ENCODE results near the gene PARVB. TPM values are rescaled to one million over a fixed set of nuclear protein-coding genes. Genes with fewer than 3 reads are reported as not detected.

Gene PARVB
- total and polyA plus RNA-seq, 2 donors (not counting 3 experiments of a cell fraction or from before 2014, with no cell fraction given), result 155 to 162 TPM

DNA sequence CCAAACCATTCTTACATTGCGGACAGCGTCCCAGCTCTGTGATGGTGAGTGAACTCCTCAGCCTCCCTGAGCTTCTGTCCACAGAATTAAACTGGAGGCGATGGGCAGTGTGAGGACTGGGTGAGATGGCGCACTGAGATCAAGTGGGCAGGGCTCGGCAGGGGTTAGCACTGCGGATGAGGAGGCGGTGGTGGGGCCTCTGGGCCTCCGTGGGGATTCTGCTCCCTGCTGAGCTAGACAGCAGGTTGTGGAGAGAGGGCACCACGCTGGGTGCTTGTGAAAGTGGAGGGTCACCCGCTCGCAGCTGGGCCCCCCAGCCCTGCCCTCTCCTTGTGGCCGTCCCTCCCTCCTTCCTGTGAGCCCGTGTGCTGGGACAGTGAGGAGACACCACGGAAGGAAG is 131.0 kb downstream of the PARVB start:
- Histone ChIP-seq H3K4me2 (ENCODE audit: insufficient read depth, low read length) (no peak overlapping the region), H3K9ac (replicated peaks; ENCODE audit: extremely low read depth, insufficient read depth, low read length) (no peak overlapping the region), H3K27me3 (ENCODE audit: control insufficient read depth in 2 of 2, insufficient read depth in 2 of 2, low read length in 2 of 2) (no peaks in the 10 kb centered on the region), H3K9me1 (replicated peaks; ENCODE audit: control insufficient read depth, extremely low read depth, insufficient read depth, low read length) (no peaks in the 10 kb centered on the region), H3K36me3 (ENCODE audit: control insufficient read depth in 2 of 2, extremely low read depth in 1 of 2, insufficient read depth in 2 of 2, low read length in 2 of 2) (peaks cover 4 to 21% of the 10 kb centered on the region in 2 experiments), H3K79me2 (ENCODE audit: control insufficient read depth, insufficient read depth, low read length) (no peaks in the 10 kb centered on the region), H3K4me3 (replicated peaks in 1 of 3; ENCODE audit: insufficient read depth in 1 of 3, low read depth in 1 of 3, low read length in 3 of 3) (no peak overlapping the region), H4K20me1 (replicated peaks; ENCODE audit: control insufficient read depth, extremely low read depth, insufficient read depth, low read length) (no peaks in the 10 kb centered on the region), H2AFZ (ENCODE audit: low read depth, low read length) (no peak overlapping the region), H3K27ac (ENCODE audit: insufficient read depth, low read depth, low read length) (no peak overlapping the region), H3K9me3 (replicated peaks; ENCODE audit: control insufficient read depth, insufficient read depth, low read length) (no peaks in the 10 kb centered on the region), H3K4me1 (ENCODE audit: control insufficient read depth, extremely low read depth, insufficient read depth, low read length) (no peaks in the 10 kb centered on the region)
- ChIA-PET CTCF (interaction anchor here (1.5 kb wide), 1 partner anchor 162 kb away, joined by 3 read pairs; no protein-coding TSS in a partner anchor), POLR2A (no interaction called here)
- no peak for FAIRE-seq
- no TSS peak for BruUV-seq (replicated peaks)
- dilution Hi-C loops (cut with MboI; ENCODE audit: extremely low pct_ligation_motif_present, low sequenced_read_pairs), result no loop called here
- no peak for TF ChIP-seq FOS (IDR thresholded peaks at IDR 0.05; ENCODE audit: borderline replicate concordance, insufficient read depth, low read length)
- TF ChIP-seq, protein P1, sequence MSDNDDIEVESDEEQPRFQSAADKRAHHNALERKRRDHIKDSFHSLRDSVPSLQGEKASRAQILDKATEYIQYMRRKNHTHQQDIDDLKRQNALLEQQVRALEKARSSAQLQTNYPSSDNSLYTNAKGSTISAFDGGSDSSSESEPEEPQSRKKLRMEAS (IDR thresholded peaks at IDR 0.05; ENCODE audit: insufficient read depth, insufficient read length), result no peak
- TF ChIP-seq JUN (IDR thresholded peaks at IDR 0.05; ENCODE audit: borderline replicate concordance, insufficient read depth, insufficient read length, low read depth), result no peak
- TF ChIP-seq GATA2 (IDR thresholded peaks at IDR 0.05; ENCODE audit: insufficient read depth, insufficient read length, low read depth, low read length), result no peak
- TF ChIP-seq MYC (IDR thresholded peaks at IDR 0.05; ENCODE audit: low read depth, low read length), result no peak
- TF ChIP-seq POLR2AphosphoS5 (IDR thresholded peaks at IDR 0.05; ENCODE audit: insufficient read depth, low read depth, low read length), result no peak
- TF ChIP-seq, protein P2, sequence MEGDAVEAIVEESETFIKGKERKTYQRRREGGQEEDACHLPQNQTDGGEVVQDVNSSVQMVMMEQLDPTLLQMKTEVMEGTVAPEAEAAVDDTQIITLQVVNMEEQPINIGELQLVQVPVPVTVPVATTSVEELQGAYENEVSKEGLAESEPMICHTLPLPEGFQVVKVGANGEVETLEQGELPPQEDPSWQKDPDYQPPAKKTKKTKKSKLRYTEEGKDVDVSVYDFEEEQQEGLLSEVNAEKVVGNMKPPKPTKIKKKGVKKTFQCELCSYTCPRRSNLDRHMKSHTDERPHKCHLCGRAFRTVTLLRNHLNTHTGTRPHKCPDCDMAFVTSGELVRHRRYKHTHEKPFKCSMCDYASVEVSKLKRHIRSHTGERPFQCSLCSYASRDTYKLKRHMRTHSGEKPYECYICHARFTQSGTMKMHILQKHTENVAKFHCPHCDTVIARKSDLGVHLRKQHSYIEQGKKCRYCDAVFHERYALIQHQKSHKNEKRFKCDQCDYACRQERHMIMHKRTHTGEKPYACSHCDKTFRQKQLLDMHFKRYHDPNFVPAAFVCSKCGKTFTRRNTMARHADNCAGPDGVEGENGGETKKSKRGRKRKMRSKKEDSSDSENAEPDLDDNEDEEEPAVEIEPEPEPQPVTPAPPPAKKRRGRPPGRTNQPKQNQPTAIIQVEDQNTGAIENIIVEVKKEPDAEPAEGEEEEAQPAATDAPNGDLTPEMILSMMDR (IDR thresholded peaks at IDR 0.05; ENCODE audit: extremely low read depth in 1 of 2, insufficient read depth in 1 of 2, low read depth in 1 of 2, low read length in 2 of 2), result no peak
- TF ChIP-seq EZH2 (IDR thresholded peaks at IDR 0.05; ENCODE audit: borderline replicate concordance, low read depth, low read length, severe bottlenecking), result no peak
- TF ChIP-seq POLR2A (IDR thresholded peaks at IDR 0.05; ENCODE audit: low read depth, low read length), result no peak
- no peak for DNase-seq (ENCODE audit: low read depth, low spot score)
- intact Hi-C loops (cut with micrococcal nuclease), result no loop called here

Data from endothelial cell of umbilical vein (primary cell).